Activated CD4-positive, alpha-beta T cell treated with anti-CD3 and anti-CD28 coated beads, Interleukin-2, amount 50 U/mL, for 4 hours (primary cell): Measurements from ENCODE around the gene HYAL1.
"Not testable (repeated sequence)": the region's sequence is repeated elsewhere in the genome, so short reads cannot be mapped to it uniquely, and the experiment has no call there.

Source experiments
- DNase-seq, 2 experiments: peaks; one replicate each; pipeline ENCODE4 v3.0.0-alpha.2; 2020

HYAL1 gene

DNA sequence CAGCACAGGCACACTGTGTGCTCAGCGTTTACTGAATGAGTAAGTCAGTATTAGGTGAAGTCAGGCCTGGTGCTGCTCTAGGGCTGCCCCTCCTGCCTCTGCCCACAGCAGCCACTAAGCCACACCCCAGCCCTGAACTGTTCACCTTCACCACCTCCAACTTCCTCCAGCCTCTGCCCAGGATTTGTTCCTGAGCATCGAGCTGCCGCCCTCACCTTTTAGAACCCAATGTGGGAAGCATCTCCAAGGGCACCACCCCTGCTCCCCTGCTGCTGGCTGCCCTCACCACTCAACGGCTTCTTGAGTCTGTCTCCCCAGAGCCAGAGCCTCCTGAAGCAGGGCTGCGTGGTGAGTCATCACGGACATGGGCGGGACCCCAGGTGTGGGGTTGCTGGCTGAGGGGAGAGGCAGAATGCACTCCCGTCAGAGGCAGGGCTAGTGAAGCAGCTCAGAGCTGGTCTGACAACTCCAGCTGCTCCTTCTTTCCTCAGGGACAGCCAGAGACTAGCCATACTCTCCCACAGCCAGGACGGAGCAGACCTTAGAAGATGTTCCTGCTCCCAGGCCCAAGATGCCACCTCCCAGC lies 13.4 kb upstream of the HYAL1 start:
- DNase-seq, result peak; percentile 73 to 74

DNA sequence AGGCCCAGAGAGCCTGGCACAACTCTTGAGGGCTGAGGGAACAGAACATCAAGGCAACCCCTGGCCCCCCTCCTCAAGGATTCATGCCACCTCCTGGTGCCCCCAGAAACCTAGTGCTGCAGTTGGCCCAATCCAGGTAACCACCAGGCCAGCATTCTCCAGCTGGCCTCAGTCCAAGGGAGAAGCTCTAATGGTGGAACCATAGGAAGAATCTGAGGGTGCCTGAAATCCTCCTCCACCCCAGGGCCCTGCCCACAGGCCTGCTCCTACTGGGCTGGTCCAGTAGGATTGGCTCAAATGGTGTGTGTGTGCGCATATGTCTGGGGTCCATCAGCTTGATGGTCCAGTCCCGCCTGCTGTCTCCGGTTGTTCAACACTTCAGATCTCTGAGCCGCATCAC lies 11.4 kb upstream of the HYAL1 start:
- DNase-seq, result no peak

GRCh38 chr3:50314342-50314741 lies 11.0 kb upstream of the HYAL1 start:
- DNase-seq, result no peak

GRCh38 chr3:50312041-50312440 lies 8.7 kb upstream of the HYAL1 start:
- not testable (repeated sequence) for DNase-seq

- DNase-seq, result no peak
These were observed 1.2 kb upstream of the HYAL1 start for GRCh38 chr3:50304601-50305000.

DNA sequence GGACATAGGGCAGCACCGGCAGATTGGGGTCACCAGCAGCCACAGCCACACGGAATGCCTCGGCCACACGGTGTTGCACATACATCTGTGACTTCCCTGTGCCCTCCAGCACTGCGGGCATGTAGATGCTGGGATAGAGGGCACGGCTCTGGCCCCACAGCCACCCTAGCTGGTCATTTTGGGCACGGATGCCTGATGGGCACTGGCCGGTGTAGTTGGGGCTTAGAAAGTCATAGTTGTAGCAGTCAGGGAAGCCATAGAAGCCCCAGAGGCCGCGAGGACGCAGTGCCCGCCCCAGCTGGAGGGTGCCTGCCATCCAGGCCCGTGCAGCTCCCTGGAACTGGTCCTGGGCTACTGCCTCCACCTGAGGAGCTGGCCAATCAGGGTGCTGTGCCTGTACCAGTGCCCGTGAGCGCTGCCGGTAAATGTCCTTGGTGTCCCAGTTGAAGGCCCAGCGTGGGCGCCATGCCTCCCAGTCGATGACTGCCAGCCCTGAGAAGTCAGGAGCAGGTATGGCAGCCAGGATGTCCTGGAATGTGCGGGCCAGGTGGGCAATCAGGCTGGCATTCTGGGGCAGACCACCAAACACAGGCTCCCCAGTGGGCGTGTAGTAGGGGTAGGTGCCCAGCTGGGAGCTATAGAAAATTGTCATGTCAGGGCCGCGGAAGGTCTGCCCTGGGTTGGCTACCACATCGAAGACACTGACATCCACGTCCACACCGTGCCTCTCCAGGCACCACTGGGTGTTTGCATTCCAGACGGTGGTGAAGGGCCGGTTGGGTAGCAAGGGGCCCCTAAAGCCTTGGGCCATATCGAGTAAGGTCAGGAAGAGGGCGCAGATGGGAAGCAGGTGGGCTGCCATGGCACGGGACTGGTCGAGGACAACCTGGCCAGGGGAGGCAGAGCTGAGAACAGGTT lies 1.0 kb downstream of the HYAL1 start:
- no peak for DNase-seq

- DNase-seq, result no peak
These were observed 2.6 kb downstream of the HYAL1 start for GRCh38 chr3:50300681-50301254.

- no peak for DNase-seq
These were observed 3.3 kb downstream of the HYAL1 start for GRCh38 chr3:50299929-50300680.

DNA sequence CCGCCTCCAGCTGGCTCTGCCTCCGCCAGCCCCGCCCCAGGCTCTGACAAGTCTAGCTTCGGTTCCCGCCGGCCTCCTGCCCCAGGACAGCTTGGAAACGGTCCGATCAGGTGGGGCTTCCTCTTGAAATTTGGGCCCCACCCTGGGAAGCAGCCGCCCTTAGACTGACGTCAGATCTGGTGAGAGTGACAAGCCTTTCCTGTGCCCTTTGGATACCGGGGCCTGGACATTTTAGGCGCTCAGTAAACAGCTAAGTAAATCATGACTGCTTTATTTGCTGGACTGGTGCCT lies 3.8 kb downstream of the HYAL1 start:
- no peak for DNase-seq

DNA sequence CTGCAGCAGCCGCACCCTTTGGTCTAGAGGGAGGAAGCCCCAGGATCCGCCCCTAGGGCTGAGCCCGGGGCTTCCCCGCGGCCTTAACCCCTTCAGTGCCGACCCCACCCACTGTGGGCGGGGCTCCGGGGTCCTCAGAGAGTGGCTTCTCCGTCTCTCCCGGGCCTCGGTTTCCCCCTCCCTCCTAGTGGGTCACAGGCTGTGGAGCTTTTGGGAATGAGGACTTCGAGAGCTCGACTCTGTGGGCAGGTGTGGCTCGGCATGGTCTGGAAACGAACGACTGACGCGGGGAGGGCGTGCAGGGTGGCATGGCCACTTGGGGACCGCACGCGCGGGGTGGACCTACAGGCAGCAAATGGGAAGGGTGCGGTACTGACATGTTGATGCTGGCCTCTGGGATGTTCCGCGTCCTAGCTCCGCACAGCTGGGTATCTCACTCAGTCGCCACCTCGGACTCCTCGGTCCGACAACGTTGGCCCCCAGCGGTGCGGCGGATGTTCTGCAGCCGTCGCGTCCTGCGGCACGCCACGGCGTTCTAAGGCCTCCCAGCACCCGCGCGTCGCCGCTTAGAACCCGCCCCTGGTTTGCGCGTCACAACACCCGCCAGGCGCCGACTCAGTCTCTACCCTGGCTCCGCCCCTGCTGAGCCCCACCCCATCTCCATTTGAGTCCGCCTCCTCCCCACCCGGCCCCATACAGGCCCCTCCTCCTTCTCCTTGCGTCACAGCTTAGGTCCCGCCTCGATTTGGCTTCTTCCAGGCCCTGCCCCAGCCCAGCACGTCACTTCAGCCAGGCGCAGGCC lies 4.3 kb downstream of the HYAL1 start, which contains the start of the genes HYAL3 and NAA80:
Gene HYAL3 (minus strand): TSS at position 570 of the 802 bp plus-strand sequence. CDS start 3,803 bp downstream, outside the sequence.
Gene NAA80 (minus strand): TSS at position 570 of the 802 bp plus-strand sequence. CDS start 1,942 bp downstream, outside the sequence.
- DNase-seq, result peak; percentile 99

- no peak for DNase-seq
These were observed 5.3 kb downstream of the HYAL1 start for GRCh38 chr3:50297896-50298725.

- DNase-seq, result no peak
These were observed 6.0 kb downstream of the HYAL1 start for GRCh38 chr3:50297384-50297775.

DNA sequence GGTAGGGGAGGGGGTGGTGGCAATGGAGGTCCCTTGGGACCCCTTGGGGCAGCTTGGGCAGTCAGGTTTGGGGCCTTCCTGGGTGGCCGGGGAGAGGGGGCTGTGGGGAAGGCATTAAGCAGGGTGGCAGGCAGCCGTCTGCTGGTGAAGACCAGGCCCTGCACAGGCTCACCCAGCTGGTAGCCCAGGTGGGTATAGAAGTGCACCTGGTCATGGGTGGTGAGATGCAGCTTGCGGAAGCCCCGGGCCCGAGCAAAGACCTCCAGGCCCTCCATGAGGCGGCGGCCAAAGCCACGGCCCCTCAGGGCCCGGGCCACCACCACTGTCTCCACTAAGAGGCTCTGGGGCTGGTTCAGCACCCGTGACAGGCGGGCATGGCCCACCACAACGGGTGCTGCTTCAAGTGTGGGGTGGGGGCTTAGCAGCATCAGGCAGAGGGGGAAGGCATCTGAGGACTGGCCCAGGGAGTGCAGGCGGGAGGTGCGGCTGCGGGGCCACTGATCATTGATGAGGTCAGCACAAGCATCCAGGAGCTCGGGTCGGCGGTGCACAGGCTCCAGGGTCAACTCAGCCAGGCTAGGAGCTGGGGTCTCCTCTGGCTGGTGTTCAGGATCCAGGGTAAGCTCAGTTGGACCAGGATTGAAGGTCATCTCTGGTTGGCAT lies 6.5 kb downstream of the HYAL1 start:
- DNase-seq, result no peak

DNA sequence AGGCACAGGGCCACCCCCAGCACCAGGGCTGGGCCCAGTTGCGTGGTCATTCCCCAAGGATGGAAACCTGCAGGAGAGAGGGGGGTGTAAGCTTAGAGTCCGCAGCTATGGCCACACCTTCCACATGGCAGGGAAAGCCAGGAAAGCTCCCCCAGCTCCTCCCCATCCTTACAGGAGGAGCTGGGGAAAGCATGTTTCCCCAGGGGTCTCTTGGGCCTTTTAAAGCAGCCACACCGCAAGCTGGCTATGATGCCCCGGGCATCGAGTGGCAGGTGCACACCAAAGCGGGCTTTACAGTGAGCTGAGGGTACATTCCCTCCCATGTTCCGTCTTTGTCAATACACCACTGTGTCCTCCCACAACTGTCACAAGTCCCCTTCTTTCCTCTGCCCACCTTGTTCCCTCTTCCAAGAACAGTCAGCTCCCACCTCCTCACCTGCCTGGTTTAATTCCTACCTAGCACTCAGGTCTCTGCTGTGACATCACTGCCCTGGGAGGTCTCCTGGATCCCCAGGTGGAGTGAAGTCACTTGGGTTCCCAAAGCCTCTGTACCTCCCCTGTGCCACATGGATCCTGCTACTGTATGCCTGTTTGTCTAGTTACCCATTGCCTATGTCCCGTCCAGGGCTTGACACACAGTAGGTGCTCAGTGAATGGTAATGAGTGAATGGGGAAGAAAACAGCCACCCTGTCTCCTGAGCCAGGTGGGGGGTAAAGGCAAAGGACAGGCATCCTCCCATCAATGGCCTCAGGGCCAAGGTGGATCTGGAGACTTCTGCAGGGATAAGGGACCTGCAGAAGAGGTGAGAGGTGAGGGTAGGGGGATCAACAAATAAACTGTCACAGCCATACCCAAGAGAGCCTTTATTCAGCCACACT lies 7.6 kb downstream of the HYAL1 start:
- DNase-seq, result no peak

DNA sequence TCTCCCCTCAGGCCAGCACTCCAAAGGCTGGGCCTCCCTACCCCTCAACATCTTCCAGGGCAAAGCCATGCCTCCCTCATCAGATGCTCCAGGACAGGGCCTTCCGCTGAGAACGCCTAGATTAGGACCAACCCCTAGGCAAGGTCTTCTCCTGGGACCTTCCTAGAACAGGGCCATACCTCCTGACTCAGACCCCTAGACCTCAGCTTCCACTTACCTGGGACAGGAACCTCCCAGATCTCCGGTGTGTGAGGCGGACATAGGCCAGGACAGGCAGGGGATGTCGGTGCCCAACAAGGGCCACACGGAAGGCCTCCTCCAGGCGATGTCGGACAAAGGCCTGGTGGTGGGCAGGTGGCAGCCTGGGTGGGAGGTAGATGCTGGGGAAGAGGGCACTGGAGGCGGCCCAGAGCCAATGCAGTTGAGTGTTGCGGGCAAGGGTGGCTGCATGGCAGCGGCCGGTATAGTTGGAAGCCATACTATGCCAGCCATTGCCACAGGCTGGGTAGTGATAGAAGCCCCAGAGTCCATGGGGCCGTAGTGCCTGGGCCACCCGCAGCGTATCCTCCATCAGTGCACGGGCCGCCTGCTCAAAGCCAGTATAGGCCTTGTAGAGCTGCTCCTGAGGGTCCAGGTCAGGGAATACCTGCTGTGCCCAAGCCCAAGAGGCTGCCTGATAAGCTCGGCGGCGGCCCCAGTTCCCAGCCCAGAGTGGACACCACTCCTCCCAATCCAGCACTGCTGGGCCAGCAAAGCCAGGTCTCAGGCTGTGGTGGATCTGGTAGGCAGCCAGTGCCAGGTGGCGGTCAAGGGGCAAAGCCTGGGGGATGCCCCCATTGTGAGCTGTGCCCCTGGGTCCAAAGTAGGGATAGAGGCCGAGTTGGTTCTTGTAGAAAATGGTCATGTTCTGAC lies 8.6 kb downstream of the HYAL1 start:
- DNase-seq, result no peak

GRCh38 chr3:50294089-50294488 lies 9.3 kb downstream of the HYAL1 start:
- DNase-seq, result no peak

- DNase-seq, result no peak
These were observed 10.1 kb downstream of the HYAL1 start for GRCh38 chr3:50293079-50293801.
